Activated CD4-positive, CD25-positive, alpha-beta regulatory T cell treated with anti-CD3 and anti-CD28 coated beads, Interleukin-2, amount 50 U/mL, for 16 hours (primary cell): Measurements from ENCODE around the gene CHTOP.
"Not testable (repeated sequence)": the region's sequence is repeated elsewhere in the genome, so short reads cannot be mapped to it uniquely, and the experiment has no call there.

Source experiments
- DNase-seq: peaks from one replicate; pipeline ENCODE4 v3.0.0-alpha.2; 2020; ENCODE audit warnings: low read depth, low spot score

Gene CHTOP

DNA sequence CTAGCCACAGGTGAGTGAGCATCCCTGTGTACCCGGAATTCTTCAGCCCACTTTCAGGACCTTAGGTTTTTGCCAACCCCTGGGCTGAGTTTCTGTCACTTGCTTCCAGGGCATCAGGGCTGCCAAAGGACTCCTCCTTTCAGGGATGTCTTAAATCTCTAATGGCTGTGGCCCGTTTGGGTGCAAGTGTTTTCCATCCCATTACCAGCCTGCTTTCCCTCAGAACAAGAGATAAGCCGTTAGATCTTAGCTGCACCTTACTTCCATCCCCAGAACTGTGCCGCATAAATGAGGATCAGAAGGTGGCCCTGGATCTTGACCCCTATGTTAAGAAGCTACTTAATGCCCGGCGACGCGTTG lies 25.3 kb downstream of the CHTOP start:
- DNase-seq: no peak

DNA sequence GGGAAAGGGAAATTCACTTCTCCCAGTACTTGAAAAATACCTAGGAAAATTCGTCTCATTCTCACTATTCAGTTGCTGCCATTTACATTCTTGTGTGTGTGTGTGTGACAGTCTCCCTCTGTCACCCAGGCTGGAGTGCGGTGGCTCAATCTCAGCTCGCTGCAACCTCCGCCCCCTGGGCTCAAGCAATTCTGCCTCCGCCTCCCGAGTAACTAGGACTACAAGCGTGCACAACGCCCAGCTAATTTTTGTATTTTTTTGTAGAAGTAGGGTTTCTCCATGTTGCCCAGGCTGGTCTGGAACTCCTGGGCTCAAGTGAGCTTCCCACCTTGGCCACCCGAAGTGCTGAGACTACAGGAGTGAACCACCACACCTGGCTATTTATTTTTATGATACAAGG lies 25.8 kb downstream of the CHTOP start:
- DNase-seq: no peak

DNA sequence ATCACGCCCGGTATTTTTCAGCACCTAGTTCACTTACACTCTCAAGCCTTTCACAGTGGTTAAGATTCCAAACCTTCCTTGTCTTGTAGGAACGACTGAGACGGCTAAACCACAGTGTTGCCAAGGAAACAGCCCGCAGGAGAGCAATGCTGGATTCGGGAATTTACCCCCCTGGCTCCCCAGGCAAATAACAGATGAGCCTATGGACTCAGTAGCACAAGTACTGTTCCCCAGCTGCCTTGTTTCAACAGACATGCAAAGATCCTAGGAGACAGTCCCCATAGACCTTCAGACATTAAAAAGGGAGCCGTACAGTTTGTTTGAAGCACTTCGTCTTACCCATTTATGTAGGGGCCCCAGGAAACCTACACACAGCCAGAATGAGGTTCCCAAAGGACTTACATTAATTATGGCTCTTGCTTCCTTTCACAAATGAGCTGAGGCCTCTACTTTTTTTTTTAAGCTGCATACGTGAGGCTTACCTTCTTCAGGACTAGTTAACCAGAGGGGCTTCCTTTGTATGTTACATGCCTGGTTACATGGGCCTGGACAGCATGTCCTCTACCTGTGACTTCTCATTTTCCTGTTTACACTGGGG lies 27.3 kb downstream of the CHTOP start:
- DNase-seq: no peak

DNA sequence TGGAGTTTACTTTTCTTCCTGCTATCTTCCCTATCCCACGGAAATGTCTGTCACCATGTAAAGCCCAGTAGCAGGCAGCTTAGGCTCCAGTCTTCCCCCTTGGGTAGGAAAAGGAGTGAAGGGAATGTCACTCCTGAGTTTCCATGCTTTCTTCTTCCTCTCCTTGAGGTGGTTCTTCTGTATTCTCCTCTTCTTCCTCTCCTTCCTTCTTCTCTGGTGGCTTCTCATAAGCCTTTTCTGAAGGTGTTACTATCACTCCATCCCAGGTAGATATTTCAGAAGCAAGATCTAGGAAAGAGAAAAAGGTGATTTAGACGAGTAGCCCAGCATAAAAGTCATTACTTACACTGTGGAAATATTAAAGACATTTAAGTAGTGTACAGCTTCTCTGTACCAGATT lies 28.4 kb downstream of the CHTOP start:
- DNase-seq: no peak

DNA sequence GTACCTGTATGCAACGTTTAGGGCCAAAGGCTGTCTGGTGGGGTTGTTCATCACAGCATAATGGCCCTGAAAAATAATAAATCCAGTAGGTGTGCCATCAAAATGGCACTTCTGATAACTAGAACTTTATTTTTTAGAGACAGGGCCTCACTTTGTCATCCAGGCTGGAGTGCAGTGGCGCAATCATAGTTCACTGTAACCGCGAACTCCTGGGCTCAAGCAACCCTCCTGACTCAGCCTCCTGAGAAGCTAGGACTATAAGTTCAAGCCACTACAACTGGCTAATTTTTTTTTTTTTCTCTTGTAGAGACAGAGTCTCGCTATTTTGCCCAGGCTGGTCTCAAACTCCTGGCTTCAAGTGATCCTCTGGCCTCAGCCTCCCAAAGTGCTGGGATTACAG lies 29.3 kb downstream of the CHTOP start:
- no peak for DNase-seq

DNA sequence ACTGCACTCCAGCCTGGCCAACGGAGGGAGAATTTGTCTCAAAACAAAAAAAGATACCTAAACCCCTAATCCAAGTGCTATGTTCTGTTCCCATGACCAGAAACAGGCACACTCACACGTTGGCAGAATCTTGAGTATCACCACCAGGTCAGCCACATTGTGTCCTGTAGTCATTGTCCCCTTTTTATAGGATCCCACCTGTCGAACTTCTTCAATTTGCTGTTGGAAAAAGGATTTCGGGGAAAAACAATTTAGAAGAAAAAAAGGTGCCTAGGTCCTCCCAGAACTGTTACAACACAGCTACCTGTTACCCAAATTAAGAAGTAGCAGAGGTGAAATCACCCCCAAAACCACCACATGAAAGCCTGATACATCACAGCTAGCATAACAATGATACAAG lies 33.6 kb downstream of the CHTOP start:
- DNase-seq: no peak

DNA sequence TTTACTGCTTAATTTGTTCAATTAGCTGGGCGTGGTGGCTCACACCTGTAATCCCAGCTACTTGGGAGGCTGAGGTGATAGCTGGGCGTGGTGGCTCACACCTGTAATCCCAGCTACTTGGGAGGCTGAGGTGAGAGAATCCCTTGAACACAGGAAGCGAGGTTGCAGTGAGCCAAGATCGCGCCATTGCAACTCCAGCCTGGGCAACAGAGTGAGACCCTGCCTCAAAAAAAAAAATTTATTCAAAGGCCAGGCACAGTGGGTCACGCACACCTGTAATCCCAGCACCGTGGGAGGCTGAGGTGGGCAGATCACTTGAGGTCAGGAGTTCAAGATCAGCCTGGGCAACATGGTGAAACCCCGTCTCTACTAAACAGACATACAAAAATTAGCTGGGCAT lies 34.8 kb downstream of the CHTOP start:
- not testable (repeated sequence) for DNase-seq

DNA sequence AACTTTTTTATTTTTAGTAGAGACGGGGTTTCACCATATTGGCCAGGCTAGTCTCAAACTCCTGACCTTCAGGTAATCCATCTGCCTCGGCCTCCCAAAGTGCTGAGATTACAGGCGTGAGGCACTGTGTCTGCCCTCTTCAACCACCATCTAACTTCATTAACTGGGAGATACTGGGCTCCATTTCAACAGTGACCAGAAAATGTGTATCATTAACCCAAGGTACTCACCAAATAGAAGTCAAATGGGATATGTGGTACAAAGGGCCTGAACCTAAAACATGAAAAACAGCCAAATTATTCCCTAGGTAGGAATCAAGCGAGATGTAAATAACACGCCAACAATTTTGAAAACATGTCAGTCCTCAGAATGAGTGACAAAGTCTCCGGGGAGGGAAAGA lies 35.7 kb downstream of the CHTOP start:
- DNase-seq: no peak

DNA sequence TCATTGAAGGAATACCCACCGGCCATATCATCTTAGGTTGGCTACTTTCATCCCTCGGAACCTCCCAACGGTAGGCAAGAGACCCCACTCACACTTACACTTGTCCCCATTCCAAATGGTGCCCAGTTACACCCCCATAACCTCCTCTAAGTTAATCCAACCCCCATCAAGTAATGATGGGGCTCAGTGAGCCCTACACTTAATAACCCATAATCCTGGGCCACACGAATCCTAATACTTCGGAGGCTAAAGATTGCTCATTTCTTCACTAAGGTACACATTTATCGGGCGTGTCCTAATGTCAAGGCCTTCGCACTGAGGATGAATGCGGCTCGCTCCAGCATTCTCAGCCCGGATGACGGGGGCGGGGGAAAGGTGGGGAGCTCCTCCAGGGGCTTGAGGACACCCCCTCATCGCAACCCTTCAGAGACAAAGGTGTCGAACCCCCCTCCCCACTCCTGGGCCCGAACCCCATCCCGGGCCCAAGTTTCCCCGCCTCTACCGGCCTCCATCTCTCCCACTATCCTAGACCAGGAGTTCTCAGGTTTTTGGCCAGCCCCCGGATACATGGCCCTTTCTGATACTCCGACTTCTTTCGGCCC lies 36.5 kb downstream of the CHTOP start:
- no peak for DNase-seq

DNA sequence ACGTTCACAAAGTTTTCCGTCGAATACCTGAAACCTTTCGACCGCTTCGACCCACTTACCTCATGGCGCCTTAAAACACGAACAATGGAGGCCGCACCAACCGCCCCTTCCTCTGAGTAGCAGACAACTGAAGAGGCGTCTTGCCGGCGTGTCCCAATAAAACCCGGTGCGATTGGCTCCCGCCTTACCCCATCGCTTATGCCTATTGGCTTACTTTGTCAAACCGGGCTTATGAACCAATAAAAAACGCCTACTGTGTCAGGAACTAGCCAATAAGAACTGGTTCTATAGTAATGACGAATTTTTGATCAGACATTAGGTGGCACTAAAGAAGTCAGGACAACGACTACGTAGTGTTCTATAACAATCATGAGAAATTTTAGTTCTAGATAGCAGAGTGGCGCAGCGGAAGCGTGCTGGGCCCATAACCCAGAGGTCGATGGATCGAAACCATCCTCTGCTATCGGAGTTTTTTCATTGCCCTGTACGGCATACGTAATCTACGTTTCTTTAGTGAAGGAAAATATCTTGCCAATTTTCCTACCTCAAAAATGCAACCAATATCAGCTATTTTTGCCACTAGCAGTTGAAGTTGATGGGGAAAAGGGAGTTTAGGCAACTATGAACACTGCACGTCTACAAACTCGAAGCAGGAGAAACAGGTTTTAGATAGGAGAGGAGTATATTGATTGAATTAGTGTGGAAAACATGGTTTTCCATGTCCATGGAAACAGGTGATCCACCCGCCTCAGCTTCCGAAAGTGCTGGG lies 37.2 kb downstream of the CHTOP start, which contains the start of gene ILF2:
TSS of gene ILF2 (minus strand) at position 135 of the 769 bp plus-strand sequence. CDS start at position 64, 71 bp downstream.
- DNase-seq: peak; percentile 91

DNA sequence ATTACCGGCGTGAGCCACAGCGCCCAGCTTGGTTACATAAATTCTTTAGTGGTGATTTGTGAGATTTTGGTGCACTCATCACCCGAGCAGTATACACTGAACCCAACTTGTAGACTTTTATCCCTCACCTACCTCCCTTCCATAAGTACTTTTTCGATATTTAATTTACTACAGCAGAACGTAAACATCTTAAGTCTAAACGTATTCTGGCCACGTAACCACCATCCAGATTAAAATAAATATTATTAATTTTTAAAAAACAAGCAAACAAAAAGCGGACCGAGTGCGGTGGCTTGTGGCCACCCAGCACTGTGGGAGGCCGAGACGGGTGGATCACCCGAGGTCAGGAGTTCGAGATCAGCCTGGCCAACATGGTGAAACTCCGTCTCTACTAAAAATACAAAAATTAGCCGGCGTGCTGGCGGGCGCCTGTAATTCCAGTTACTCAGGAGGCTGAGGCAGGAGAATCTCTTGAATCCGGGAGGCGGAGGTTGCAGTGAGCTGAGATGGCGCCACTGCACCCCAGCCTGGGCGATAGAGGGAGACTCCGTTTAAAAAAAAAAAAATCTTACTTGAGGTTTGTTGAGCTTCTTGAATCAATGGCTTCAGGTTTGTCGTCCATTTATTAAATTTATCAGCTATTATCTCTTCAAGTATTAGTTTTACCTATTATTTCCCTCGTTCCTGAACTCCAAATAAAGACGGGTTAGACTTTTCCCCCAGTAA lies 37.9 kb downstream of the CHTOP start:
- not testable (repeated sequence) for DNase-seq

DNA sequence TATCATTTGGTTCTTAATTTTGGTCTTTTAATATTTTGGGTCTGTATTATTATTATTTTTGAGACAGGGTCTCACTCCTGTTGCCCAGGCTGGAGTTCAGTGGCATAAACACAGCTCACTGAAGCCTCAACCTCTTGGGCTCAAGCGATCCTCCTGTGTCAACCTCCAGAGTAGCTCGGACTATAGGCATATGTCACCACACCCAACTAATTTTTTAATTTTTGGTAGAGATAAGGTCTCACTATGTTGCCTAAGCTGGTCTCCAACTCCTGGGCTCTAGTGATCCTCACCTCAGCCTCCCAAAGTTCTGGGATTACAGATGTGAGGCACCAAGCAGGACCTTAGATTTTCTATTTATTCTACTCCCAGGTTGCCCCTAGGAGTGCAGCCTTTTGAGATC lies 39.6 kb downstream of the CHTOP start:
- DNase-seq: no peak

DNA sequence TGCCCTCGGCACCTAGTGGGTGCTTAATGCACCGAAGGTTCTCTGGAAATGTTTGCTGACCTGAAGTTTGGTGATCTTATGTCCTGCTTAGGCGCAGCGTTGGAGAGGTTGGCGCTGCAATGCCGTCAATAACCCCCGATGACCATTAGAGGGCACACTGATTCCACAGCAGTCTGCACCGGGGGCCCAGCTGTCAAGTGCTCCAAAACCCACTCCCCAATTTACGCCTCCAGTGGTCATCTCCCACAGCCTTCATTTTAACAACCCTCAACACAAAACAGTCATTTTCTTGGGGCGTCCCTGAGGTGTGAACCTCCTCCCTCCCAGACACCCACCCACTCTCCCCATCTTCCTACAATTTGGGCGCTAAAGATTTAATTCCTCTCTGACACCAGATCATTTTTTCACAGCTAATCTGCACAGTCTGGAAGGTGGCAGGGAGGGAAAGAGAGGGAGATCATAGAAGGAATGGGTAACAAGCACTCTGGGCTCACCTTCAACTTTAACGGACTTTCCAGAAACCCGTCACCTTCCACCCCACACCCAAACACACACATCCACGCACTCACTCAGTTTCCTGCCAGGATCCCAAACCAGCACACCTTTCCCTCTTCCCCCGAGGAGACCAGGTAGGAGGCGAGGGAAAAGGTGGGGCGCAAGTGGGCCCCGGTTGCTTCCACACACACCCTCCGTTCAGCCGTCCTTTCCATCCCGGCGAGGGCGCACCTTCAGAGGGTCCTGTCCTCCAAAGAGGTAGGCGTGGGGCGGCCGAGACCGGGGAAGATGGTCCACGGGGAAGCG lies 44.1 kb downstream of the CHTOP start:
- DNase-seq: no peak

DNA sequence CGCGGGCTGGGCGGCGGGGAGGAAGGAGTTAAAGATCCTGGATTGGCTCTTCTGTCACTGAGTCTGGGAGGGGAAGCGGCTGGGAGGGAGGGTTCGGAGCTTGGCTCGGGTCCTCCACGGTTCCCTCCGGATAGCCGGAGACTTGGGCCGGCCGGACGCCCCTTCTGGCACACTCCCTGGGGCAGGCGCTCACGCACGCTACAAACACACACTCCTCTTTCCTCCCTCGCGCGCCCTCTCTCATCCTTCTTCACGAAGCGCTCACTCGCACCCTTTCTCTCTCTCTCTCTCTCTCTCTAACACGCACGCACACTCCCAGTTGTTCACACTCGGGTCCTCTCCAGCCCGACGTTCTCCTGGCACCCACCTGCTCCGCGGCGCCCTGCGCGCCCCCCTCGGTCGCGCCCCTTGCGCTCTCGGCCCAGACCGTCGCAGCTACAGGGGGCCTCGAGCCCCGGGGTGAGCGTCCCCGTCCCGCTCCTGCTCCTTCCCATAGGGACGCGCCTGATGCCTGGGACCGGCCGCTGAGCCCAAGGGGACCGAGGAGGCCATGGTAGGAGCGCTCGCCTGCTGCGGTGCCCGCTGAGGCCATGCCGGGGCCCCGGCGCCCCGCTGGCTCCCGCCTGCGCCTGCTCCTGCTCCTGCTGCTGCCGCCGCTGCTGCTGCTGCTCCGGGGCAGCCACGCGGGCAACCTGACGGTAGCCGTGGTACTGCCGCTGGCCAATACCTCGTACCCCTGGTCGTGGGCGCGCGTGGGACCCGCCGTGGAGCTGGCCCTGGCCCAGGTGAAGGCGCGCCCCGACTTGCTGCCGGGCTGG lies 44.9 kb downstream of the CHTOP start, which contains the start of gene NPR1:
TSS of gene NPR1 (plus strand) at position 170 of the 818 bp plus-strand sequence. CDS start at position 591, 421 bp downstream.
- DNase-seq: no peak

DNA sequence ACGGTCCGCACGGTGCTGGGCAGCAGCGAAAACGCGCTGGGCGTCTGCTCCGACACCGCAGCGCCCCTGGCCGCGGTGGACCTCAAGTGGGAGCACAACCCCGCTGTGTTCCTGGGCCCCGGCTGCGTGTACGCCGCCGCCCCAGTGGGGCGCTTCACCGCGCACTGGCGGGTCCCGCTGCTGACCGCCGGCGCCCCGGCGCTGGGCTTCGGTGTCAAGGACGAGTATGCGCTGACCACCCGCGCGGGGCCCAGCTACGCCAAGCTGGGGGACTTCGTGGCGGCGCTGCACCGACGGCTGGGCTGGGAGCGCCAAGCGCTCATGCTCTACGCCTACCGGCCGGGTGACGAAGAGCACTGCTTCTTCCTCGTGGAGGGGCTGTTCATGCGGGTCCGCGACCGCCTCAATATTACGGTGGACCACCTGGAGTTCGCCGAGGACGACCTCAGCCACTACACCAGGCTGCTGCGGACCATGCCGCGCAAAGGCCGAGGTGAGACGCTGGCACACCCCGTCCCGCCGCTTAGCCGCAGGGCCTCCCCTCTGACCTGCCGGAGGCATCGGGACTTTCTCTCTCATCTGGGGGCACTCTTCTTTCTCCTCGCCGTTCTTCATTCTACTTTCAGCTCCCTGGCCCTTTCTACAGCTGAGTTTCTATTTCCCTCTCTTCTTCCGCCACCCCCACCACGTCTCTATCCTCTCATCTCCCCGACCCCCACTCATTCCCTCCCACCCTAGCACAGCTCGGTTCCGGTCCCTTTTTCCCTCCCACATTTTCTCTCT lies 45.7 kb downstream of the CHTOP start:
- no peak for DNase-seq

DNA sequence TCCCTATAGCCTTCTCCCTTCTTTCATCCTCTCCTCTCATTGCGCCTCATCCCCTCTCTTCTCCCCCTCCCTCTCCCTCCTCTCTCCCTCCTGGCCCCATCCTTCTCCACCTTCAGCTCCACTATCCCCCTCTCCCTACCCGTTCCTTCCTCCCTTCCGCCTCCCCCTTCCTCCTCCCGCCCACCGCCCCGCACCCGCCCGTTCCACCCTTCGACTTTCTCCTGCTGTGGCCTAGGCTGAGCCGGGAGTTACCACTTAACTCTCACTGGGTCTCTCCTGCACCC lies 46.2 kb downstream of the CHTOP start:
- DNase-seq: no peak

DNA sequence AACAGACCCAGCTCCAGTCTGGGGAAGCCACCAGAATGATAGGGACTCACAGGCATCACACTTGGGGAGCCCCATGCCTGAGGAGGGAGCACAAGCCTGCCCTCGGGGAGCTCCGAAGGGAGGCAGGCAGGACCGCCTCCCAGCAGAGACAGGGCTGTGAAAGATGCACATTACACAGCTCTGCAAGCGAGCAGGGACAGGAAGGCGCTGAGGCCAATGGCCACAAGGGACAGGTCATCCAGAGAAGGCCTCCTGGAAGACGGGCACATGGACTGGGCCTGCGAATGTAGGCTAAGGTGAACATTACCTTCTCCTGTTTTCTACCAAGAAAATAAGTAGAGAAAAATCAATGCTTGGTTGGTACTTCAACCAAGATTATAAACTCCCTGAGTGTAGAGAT lies 48.9 kb downstream of the CHTOP start:
- no peak for DNase-seq

DNA sequence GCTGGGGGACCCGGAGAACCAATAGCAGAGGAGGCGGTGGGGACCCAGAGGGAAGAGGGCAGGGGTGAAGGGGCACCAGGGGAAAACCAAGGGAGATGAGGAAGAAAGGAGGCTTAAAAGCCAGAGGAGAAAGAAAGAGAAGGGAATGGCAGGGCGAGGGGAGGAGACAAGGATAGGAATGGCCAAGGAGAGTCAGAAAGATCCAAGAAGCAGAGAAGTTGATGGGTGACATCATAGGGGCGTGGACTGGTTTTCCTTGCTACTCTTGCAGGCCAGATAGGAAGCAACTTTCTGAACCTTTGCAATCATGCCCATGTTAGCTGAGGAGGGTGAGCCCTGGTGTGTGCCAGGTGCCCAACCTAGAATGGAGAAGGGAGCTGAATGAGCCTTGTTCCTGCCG lies 50.0 kb downstream of the CHTOP start:
- no peak for DNase-seq

DNA sequence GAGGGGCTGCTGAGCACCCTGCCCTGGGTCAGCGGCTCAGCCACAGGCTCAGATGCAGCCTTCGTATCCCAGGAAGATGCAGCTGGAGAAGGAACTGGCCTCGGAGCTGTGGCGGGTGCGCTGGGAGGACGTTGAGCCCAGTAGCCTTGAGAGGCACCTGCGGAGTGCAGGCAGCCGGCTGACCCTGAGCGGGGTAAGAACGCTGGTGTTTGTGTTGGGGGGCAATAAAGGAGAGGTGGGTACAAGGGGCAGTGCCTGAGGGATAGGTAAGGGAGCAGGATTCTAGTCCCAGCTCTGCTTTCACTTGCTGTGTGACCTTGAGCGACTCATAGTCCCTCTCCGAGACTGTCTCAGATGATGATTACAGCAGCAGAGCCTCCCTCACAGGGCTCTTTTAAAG lies 51.0 kb downstream of the CHTOP start:
- no peak for DNase-seq
